WERI-Rb-1 (cell line): ENCODE measurements around the gene SERPINB12.

ENCODE experiments used
- DNase-seq: peaks from one replicate; pipeline ENCODE4 v3.0.0-alpha.2; 2020
- H3K27ac ChIP-seq: fragments of 250-450 bp; sonication (Bioruptor Pico); 2 replicates; pipeline ENCODE4 v1.5.1; 2020; ENCODE audit warnings: mild to moderate bottlenecking, moderate library complexity
- H3K27me3 ChIP-seq: fragments of 250-450 bp; sonication (Bioruptor Pico); 2 replicates; pipeline ENCODE4 v1.5.1; 2021; ENCODE audit warnings: mild to moderate bottlenecking, low read depth, moderate library complexity; ENCODE audit not compliant: insufficient read depth, severe bottlenecking
- H3K36me3 ChIP-seq: fragments of 250-450 bp; sonication (Bioruptor Pico); 2 replicates; pipeline ENCODE4 v1.5.1; 2020; ENCODE audit warnings: mild to moderate bottlenecking, moderate library complexity
- H3K4me3 ChIP-seq: 2 replicates; pipeline ENCODE4 v1.5.1; 2011; ENCODE audit warnings: low read depth, mild to moderate bottlenecking, control low read depth, low read length
- H3K9me3 ChIP-seq: fragments of 250-450 bp; sonication (Bioruptor Pico); 2 replicates; pipeline ENCODE4 v1.5.1; 2021; ENCODE audit warnings: mild to moderate bottlenecking, moderate library complexity; ENCODE audit not compliant: severe bottlenecking
- TF ChIP-seq, protein P1 (sequence below): IDR thresholded peaks from 2 replicates; pipeline ENCODE4 v1.5.1; 2011; ENCODE audit warnings: low read depth, mild to moderate bottlenecking, control low read depth, inconsistent platforms, low read length

SERPINB12 gene

DNA sequence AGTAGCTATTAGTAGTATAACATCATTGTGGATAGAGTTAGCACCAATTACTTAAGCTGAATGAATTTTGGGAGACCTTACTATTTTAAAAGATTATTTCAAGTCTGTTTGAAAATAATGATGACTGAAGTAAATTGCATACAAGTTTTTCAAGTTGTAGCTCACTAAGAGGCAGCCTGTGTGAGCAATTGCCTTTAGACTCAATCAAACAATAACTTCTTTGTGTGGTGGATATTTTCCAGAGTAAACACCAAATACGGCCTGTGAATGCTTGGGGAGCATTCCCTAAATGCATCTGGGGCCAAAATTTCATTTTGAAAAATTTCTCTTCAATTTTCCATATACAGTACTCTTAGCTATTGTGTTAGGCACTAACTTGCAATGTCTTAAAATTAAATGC is 7.9 kb downstream of the SERPINB12 start:
- H3K36me3 ChIP-seq, result no peaks in the 10 kb centered on the region
- TF ChIP-seq, protein P1, sequence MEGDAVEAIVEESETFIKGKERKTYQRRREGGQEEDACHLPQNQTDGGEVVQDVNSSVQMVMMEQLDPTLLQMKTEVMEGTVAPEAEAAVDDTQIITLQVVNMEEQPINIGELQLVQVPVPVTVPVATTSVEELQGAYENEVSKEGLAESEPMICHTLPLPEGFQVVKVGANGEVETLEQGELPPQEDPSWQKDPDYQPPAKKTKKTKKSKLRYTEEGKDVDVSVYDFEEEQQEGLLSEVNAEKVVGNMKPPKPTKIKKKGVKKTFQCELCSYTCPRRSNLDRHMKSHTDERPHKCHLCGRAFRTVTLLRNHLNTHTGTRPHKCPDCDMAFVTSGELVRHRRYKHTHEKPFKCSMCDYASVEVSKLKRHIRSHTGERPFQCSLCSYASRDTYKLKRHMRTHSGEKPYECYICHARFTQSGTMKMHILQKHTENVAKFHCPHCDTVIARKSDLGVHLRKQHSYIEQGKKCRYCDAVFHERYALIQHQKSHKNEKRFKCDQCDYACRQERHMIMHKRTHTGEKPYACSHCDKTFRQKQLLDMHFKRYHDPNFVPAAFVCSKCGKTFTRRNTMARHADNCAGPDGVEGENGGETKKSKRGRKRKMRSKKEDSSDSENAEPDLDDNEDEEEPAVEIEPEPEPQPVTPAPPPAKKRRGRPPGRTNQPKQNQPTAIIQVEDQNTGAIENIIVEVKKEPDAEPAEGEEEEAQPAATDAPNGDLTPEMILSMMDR, result no peak
- H3K9me3 ChIP-seq, result no peaks in the 10 kb centered on the region
- H3K4me3 ChIP-seq, result no peak overlapping the region
- no peak overlapping the region for H3K27ac ChIP-seq
- no peak for DNase-seq
- no peaks in the 10 kb centered on the region for H3K27me3 ChIP-seq

DNA sequence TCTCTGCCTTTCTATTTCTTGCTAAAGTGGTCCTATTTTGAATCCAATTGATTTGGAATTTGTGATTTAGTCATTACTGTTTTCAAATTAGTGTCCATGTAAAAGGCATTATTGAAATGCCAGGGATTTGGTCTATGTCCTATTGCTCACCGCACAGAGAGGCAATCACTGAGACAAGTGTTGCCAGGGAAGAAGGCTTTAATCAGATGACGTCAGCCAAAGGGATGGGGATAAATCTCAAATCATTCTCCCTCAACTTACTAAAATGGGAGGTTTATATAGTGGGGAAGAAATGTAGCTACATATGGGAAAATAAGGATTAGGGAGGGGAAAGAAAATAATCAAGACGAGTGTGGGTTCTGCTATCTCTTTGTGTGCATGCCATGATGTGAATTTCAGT is 9.6 kb downstream of the SERPINB12 start:
- Histone ChIP-seq H3K27ac (no peak overlapping the region), H3K36me3 (no peaks in the 10 kb centered on the region), H3K9me3 (no peaks in the 10 kb centered on the region), H3K4me3 (no peak overlapping the region), H3K27me3 (no peaks in the 10 kb centered on the region)
- TF ChIP-seq, protein P1, result no peak
- DNase-seq, result no peak

DNA sequence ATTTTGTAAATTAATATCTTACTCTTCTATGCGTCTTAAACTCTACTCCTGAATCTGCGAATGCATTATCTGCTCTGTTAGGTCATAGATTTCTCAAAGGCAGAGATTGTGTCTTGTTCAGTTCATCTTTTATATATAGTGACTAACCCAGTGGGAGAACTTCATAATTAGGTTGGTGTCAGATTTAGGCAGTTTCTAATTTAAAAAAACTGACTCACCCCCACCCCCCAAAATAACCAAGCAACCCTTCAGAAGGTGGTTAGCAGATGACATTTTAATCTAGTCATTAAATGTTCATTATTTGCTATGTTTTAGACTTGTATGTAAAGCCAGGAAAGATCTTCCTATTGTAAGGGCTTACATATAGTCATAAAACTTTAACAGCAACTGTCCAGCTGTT is 10.4 kb downstream of the SERPINB12 start:
- Histone ChIP-seq H3K27me3 (no peaks in the 10 kb centered on the region), H3K4me3 (no peak overlapping the region), H3K9me3 (no peaks in the 10 kb centered on the region), H3K36me3 (no peaks in the 10 kb centered on the region), H3K27ac (no peak overlapping the region)
- TF ChIP-seq, protein P1, result no peak
- DNase-seq, result no peak

DNA sequence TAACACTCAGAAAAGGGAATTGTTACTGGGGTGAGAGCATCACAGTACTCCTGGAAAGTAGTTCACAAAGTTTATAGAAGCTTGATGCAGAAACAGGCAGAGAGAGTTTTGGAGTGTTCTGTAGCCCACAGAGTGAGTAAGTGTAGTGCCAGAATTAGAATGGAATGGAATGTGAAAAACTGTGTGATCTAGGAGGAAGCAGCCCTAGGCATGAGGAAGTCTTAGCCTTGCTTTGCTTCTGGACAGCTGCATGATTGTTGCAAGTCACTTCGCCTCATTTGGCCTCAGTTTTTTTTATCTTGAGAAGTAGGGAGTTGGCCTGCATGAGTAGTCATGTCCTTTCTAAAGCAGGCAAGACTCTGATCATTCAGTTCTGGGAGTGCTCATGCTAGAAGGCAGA is 10.9 kb downstream of the SERPINB12 start:
- DNase-seq, result no peak
- Histone ChIP-seq H3K27me3 (no peaks in the 10 kb centered on the region), H3K27ac (no peak overlapping the region), H3K4me3 (no peak overlapping the region), H3K9me3 (no peaks in the 10 kb centered on the region), H3K36me3 (no peaks in the 10 kb centered on the region)
- TF ChIP-seq, protein P1, result no peak

DNA sequence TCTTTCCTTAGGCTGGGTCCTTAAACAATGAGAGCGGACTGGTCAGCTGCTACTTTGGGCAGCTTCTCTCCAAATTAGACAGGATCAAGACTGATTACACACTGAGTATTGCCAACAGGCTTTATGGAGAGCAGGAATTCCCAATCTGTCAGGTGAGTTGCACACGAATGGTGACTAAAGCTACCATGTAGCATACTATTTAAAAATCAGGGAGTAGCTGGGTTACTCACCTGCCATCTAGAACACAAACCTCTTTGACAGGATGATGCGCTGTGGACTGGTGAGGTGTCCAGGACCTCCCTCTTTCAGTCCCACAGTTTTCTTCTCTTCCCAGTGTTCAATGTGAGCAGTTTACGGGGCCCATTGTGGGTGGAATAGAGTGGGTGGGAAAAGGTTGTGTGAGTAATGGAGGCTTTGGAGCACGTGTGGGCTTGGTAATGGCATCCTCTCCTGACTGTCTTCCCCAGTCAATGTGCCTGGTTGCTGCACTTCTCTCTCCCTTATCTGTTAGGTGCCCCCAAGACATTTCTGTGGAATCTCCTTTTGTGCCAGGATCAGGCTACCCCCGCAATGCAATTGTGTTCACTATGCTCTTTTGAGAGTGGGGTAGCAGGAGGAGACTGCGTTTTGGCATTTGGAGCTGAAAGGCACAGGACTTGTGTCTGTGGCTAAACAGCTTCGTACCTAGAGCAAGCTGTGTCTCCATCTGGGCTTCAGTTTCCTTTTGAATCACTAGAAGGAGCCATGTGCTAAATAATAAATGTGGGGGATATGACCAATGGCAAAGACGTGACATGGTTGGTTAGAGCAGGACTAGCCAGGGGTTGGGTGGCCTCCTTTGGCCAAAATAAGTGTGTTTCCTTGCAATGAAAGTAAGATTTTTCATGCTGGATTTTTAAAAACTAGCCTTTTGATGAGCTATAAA is 17.7 kb downstream of the SERPINB12 start:
- Histone ChIP-seq H3K27ac (no peak overlapping the region), H3K27me3 (no peaks in the 10 kb centered on the region), H3K4me3 (no peak overlapping the region), H3K36me3 (no peaks in the 10 kb centered on the region), H3K9me3 (peaks cover 4% of the 10 kb centered on the region)
- no peak for DNase-seq
- TF ChIP-seq, protein P1, result no peak
